HCT116 (cell line): Measurements from ENCODE around the gene CFAP410. TPM values are rescaled to one million over a fixed set of nuclear protein-coding genes. Genes with fewer than 3 reads are reported as not detected.

Experiments
- ATAC-seq: fragments of 200-7000 bp; cut with Tn5 transposase; 2 replicates; pipeline ENCODE4 v1.9.1; 2020; ENCODE audit warnings: mild to moderate bottlenecking, moderate library complexity
- BruUV-seq: library from RNA; stranded (reverse); fragments of 400-500 nt; replicated peaks from 2 replicates; lab custom pipeline; 2021; lab: Mats Ljungman, UMichigan
- CTCF ChIA-PET: fragments of 300-600 bp; sonication (Branson Sonifier 250); formaldehyde crosslinking; loops from one replicate; lab custom pipeline; 2021; ENCODE audit warnings: antibody characterized with exemption; lab: Charles Lee
- POLR2A ChIA-PET: fragments of 300-600, 350-600 bp; sonication (Branson Sonifier 250); formaldehyde crosslinking; loops from one replicate; lab custom pipeline; 2021; ENCODE audit warnings: antibody characterized with exemption; lab: Charles Lee
- RAD21 ChIA-PET, 2 experiments: fragments of 300-600 bp; sonication (Branson Sonifier 250); formaldehyde crosslinking; loops; one replicate each; lab custom pipeline; 2023; ENCODE audit warnings: low total read pairs in 2 of 2; ENCODE audit not compliant: uncharacterized antibody in 2 of 2, unreplicated experiment in 2 of 2, low non-redundant PET in 1 of 2; lab: Charles Lee
- DNase-seq: peaks from one replicate; pipeline ENCODE4 v3.0.0-alpha.2; 2010; ENCODE audit warnings: low read depth, low spot score
- H2AFZ ChIP-seq: fragments of 200-600 bp; shearing (Covaris generic), sonication (generic); 2 replicates; pipeline ENCODE4 v1.6.1; 2017; ENCODE audit warnings: low read depth, mixed run types, mixed read lengths, antibody characterized with exemption, low read length; ENCODE audit not compliant: poor library complexity, severe bottlenecking
- H3K27ac ChIP-seq: 2 replicates; pipeline ENCODE4 v1.5.1; 2012; ENCODE audit warnings: low read depth, low read length
- H3K27me3 ChIP-seq: fragments of 200-600 bp; sonication (generic); 2 replicates; pipeline ENCODE4 v1.6.1; 2016; ENCODE audit warnings: mixed run types, low read length, mixed read lengths; ENCODE audit not compliant: insufficient read depth
- H3K36me3 ChIP-seq, 2 experiments: fragments of 200-500 bp in 1 of 2; fragments of 200-600 bp in 1 of 2; sonication (Bioruptor generic) in 1 of 2; sonication (generic) in 1 of 2; 2 replicates each; pipeline versions ENCODE4 v1.5.1 to v1.6.1; 2014 to 2016; ENCODE audit warnings: low read length in 2 of 2, inconsistent platforms in 1 of 2, mixed read lengths in 1 of 2, mixed run types in 1 of 2; ENCODE audit not compliant: insufficient read depth in 2 of 2, control insufficient read depth in 1 of 2
- H3K4me1 ChIP-seq, 2 experiments: fragments of 200-600 bp in 1 of 2; sonication (generic) in 1 of 2; 2 replicates each; pipeline versions ENCODE4 v1.5.1 to v1.6.1; 2012 to 2017; ENCODE audit warnings: low read length in 2 of 2, inconsistent platforms in 1 of 2, mild to moderate bottlenecking in 1 of 2, mixed read lengths in 1 of 2, mixed run types in 1 of 2, moderate library complexity in 1 of 2; ENCODE audit not compliant: insufficient read depth in 2 of 2, control insufficient read depth in 1 of 2
- H3K4me2 ChIP-seq: fragments of 200-600 bp; sonication (generic); 2 replicates; pipeline ENCODE4 v1.6.1; 2017; ENCODE audit warnings: mixed run types, low read length, mixed read lengths
- H3K4me3 ChIP-seq, 2 experiments: fragments of 200-600 bp in 1 of 2; sonication (generic) in 1 of 2; replicated peaks in 1 of 2; 2 replicates each; pipeline ENCODE4 v1.5.1; 2011 to 2016; ENCODE audit warnings: low read length in 2 of 2, control low read depth in 1 of 2, low read depth in 1 of 2, mild to moderate bottlenecking in 1 of 2, mixed read lengths in 1 of 2, mixed run types in 1 of 2
- H3K79me2 ChIP-seq: fragments of 200-600 bp; sonication (generic); 2 replicates; pipeline ENCODE4 v1.6.1; 2017; ENCODE audit warnings: mild to moderate bottlenecking, mixed run types, low read length, moderate library complexity, mixed read lengths; ENCODE audit not compliant: insufficient read depth
- H3K9ac ChIP-seq: fragments of 200-600 bp; sonication (generic); 2 replicates; pipeline ENCODE4 v1.6.1; 2016; ENCODE audit warnings: low read length, mixed read lengths
- H3K9me2 ChIP-seq: fragments of 200-600 bp; sonication (generic), shearing (Covaris generic); 2 replicates; pipeline ENCODE4 v1.6.1; 2017; ENCODE audit warnings: mixed run types, mild to moderate bottlenecking, moderate library complexity; ENCODE audit not compliant: insufficient read depth
- H3K9me3 ChIP-seq, 2 experiments: fragments of 200-500 bp in 1 of 2; fragments of 200-600 bp in 1 of 2; sonication (Bioruptor generic) in 1 of 2; sonication (generic) in 1 of 2; 2 replicates each; pipeline ENCODE4 v1.6.1; 2014 to 2017; ENCODE audit warnings: low read length in 2 of 2, mixed read lengths in 2 of 2, inconsistent platforms in 1 of 2, low read depth in 1 of 2, mild to moderate bottlenecking in 1 of 2, mixed run types in 1 of 2, moderate library complexity in 1 of 2; ENCODE audit not compliant: control insufficient read depth in 1 of 2, insufficient read depth in 1 of 2
- H4K20me1 ChIP-seq: fragments of 200-600 bp; sonication (generic), shearing (Covaris generic); 2 replicates; pipeline ENCODE4 v1.6.1; 2017; ENCODE audit warnings: mixed run types, mild to moderate bottlenecking, moderate library complexity; ENCODE audit not compliant: insufficient read depth
- CBX3 ChIP-seq: IDR thresholded peaks from 2 replicates; pipeline ENCODE4 v1.6.1; 2012; ENCODE audit warnings: low read depth
- CEBPB ChIP-seq: IDR thresholded peaks from 2 replicates; pipeline ENCODE4 v1.6.1; 2012; ENCODE audit warnings: low read depth
- ELF1 ChIP-seq: IDR thresholded peaks from 2 replicates; pipeline ENCODE4 v1.6.1; 2012; ENCODE audit warnings: low read depth, borderline replicate concordance
- EZH2phosphoT487 ChIP-seq: fragments of 200-600 bp; IDR thresholded peaks from 2 replicates; pipeline ENCODE4 v1.6.1; 2018; ENCODE audit warnings: antibody characterized with exemption, borderline replicate concordance
- FOSL1 ChIP-seq: IDR thresholded peaks from 2 replicates; pipeline ENCODE4 v1.6.1; 2012; ENCODE audit warnings: low read depth
- JUND ChIP-seq: IDR thresholded peaks from 2 replicates; pipeline ENCODE4 v1.6.1; 2012
- POLR2A ChIP-seq: IDR thresholded peaks from 2 replicates; pipeline ENCODE4 v1.7.0; 2011; ENCODE audit warnings: borderline replicate concordance; ENCODE audit not compliant: insufficient read depth, insufficient read length; ENCODE audit errors: extremely low read depth
- RAD21 ChIP-seq: IDR thresholded peaks from 2 replicates; pipeline ENCODE4 v1.6.1; 2012; ENCODE audit warnings: low read depth, mild to moderate bottlenecking
- REST ChIP-seq: IDR thresholded peaks from 2 replicates; pipeline ENCODE4 v1.6.1; 2012; ENCODE audit warnings: low read depth
- SP1 ChIP-seq: IDR thresholded peaks from 2 replicates; pipeline ENCODE4 v1.6.1; 2012; ENCODE audit warnings: low read depth
- ZNF274 ChIP-seq: fragments of 200-500 bp; sonication (Bioruptor generic); IDR thresholded peaks from 2 replicates; pipeline ENCODE4 v1.6.1; 2014; ENCODE audit warnings: mild to moderate bottlenecking, low read depth, low read length, inconsistent platforms
- intact Hi-C: fragments of 100-400 bp; cut with micrococcal nuclease; formaldehyde crosslinking; loops from 2 replicates; pipeline ENCODE4 v1.10.0; 2022
- total RNA-seq: library from RNA; stranded (reverse); gene quantifications from one replicate; pipeline ENCODE4 v1.2.1, GENCODE V29; 2021; ENCODE audit not compliant: unreplicated experiment

The CFAP410 gene
- total RNA-seq, 1 experiment from 2014 or later: 15.3 TPM

- Histone ChIP-seq H3K27ac (no peak overlapping the region), H3K4me2 (no peak overlapping the region), H4K20me1 (no peaks in the 10 kb centered on the region), H3K9me3 (no peaks in the 10 kb centered on the region), H3K9me2 (no peaks in the 10 kb centered on the region), H2AFZ (no peak overlapping the region), H3K27me3 (no peaks in the 10 kb centered on the region), H3K4me3 (no peak overlapping the region), H3K36me3 (no peaks in the 10 kb centered on the region), H3K79me2 (no peaks in the 10 kb centered on the region), H3K9ac (no peak overlapping the region), H3K4me1 (no peaks in the 10 kb centered on the region)
- DNase-seq (no peak), ATAC-seq (no peak)
- intact Hi-C loops: no loop called here
- TF ChIP-seq JUND (no peak), EZH2phosphoT487 (no peak), CBX3 (no peak), FOSL1 (no peak), ELF1 (no peak), SP1 (no peak), RAD21 (no peak), CEBPB (no peak), REST (no peak), POLR2A (no peak), ZNF274 (no peak)
- ChIA-PET CTCF (no interaction called here), POLR2A (no interaction called here), RAD21 (no interaction called here)
- BruUV-seq: no TSS peak
These were observed 31.7 kb upstream of the CFAP410 start for GRCh38 chr21:44370786-44371410.
